HG02798 (cell line): ENCODE data around the gene THSD4.

Experiments used
- ATAC-seq: cut with Tn5 transposase; IDR thresholded peaks from one replicate; pipeline ENCODE4 v1.9.1; 2021; ENCODE audit warnings: mild to moderate bottlenecking; ENCODE audit not compliant: unreplicated experiment, poor library complexity

THSD4 gene

DNA sequence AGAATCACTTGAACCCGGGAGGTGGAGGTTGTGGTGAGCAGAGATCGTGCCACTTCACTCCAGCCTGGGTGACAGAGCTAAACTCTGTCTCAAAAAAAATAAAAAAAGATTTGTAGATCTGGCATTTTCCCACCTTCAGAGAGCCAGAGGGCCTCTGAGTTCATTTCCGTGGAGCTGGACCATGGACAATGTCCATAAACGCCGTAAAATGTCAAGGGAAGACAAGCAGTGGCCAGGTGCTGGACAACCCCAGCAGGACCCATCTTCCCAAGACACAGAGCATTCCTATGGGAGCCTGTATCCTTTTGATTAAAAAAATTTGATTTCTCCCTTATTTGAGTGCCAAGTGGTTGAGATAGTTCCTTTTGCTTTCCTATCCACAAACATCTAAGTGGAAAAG lies 627.7 kb downstream of the THSD4 start:
- ATAC-seq, result no peak

- no peak for ATAC-seq
These were observed 628.7 kb downstream of the THSD4 start for GRCh38 chr15:71743861-71744382.

- no peak for ATAC-seq
These were observed 631.4 kb downstream of the THSD4 start for GRCh38 chr15:71746719-71747118.

DNA sequence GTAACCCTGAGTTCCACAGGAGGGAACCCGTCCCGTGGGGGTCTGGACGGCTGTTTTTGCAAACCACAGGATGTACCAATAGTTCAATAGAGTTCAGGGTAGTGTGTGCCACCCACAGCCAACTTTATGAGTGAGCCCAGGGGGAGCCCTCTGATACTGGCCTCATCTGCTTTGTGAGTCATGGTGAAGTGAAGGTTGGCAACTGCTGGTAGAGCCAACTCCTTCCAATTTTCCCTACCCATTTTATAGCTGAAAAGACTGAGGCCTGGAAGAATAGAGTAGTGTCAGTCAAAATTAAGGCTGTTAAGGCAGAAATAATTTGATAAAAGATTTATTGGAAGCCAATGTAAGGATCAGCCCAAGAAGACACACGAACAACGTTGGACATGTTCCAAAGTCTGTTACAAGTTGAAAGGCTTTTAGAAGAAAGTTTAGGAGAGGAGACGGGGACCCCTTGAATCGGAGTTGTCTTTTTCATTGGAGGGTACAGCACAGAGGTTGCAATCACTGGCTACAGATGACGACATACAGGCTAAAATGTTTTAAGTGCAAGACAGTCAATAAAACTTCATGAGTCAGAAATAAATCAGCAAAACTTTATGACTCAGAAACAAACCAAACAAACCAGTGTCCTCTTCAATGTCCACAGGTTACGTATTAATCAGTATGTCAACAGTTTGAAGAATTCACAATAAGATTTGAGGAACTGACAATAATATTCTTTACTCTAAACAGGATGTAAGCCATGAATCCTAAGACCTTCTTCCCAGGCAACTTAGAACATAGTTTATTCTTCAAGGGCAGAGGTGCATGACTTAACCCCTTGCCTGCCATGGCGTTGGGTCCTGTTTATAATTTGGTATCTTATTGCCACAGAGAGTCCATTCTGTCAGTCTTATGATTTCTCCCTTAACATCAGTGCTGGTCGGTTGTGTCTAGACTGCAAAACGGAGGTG lies 632.1 kb downstream of the THSD4 start:
- no peak for ATAC-seq

- no peak for ATAC-seq
These were observed 633.0 kb downstream of the THSD4 start for GRCh38 chr15:71748293-71748718.

- no peak for ATAC-seq
These were observed 634.2 kb downstream of the THSD4 start for GRCh38 chr15:71749500-71749899.

GRCh38 chr15:71752128-71752527 lies 636.9 kb downstream of the THSD4 start:
- no peak for ATAC-seq

- no peak for ATAC-seq
These were observed 637.5 kb downstream of the THSD4 start for GRCh38 chr15:71752604-71753289.

- ATAC-seq, result no peak
These were observed 638.1 kb downstream of the THSD4 start for GRCh38 chr15:71753346-71753745.

- no peak for ATAC-seq
These were observed 639.4 kb downstream of the THSD4 start for GRCh38 chr15:71754660-71755059.

GRCh38 chr15:71755092-71755970 lies 640.1 kb downstream of the THSD4 start:
- ATAC-seq, result no peak

GRCh38 chr15:71756599-71757352 lies 641.5 kb downstream of the THSD4 start:
- no peak for ATAC-seq

- no peak for ATAC-seq
These were observed 642.7 kb downstream of the THSD4 start for GRCh38 chr15:71757741-71758530.

GRCh38 chr15:71758711-71759110 lies 643.4 kb downstream of the THSD4 start:
- no peak for ATAC-seq

DNA sequence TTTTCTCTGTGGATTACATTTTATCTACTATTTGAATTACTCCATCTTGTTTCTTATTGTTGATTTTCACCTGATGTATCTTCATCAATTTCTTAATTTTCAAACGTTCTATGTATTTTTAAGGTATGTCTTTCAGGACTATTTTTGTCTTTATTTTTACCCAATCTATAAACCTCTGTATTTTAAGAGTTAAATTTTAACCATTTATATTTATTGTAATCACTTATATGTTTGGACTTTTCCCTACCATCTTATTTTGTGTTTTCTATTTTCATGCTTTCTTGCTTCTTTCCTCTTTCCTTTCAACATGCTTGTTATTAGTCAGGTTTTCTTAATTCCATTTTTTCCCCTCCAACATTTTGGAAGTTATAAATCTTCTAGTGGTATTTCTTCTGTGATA lies 645.6 kb downstream of the THSD4 start:
- ATAC-seq, result no peak

DNA sequence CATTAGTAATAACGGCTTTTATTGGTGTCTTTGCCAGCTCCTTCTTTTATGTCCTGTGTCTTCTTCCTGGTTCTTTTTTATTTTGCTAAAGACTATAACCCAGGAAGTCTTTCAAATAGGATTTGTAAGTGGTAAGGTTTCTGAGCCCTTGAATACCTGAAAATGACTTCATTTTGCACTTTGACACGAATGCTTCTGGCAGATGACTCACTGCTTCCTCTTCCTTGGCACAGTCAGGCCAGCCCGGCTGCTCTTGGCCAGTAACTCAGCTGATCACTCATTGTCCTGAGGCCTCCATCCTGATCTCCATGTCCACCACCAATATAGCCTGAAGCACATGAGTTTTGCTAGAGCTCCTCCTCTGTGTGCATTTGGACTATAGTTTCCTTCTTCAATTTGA lies 646.4 kb downstream of the THSD4 start:
- no peak for ATAC-seq

DNA sequence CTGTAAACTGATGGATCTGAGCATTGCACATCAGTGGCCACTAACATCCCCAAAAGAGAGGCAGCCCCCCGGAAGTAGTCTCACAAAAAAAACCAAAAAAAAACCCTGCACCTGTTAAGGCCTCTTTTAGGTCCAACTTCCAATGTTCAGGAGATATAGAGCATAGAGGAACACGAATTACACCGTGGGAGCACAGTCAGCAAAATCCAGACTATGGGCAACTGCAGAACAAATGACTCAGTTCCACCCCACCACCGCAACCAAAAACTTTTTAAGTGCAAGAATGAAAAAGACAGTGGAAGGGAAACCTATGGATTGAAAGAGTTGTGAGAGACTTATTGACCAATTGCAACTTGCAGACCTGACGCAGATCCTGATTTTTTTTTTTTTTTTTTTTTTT lies 652.9 kb downstream of the THSD4 start:
- no peak for ATAC-seq

- no peak for ATAC-seq
These were observed 658.1 kb downstream of the THSD4 start for GRCh38 chr15:71773206-71773859.
